ENCODE data around the gene GAS2L3. TPM values are rescaled to one million over a fixed set of nuclear protein-coding genes. Genes with fewer than 3 reads are reported as not detected.

Gene GAS2L3
- total and polyA plus RNA-seq, 9 of the 15 experiments (the other 6 are each of a cell fraction or from before 2014, with no cell fraction given) = 1.5 to 9.8 (median 3.5) TPM

GRCh38 chr12:100553936-100554335 lies 19.5 kb upstream of the GAS2L3 start:
- no peaks in the 10 kb centered on the region for H3K9me1 ChIP-seq (ENCODE audit: control insufficient read depth, insufficient read depth, low read length)
- H3K27ac ChIP-seq (ENCODE audit: extremely low read depth, low read depth, low read length) = no peak overlapping the region
- intact Hi-C loops (cut with micrococcal nuclease) (loop anchor here (1.0 to 10.0 kb wide), 4 partner anchors 162 to 1509 kb away; no protein-coding TSS in a partner anchor), in situ Hi-C loops (cut with MboI) (loop anchor here (10.0 kb wide), 1 partner anchor 199 kb away; the partner anchor contains the start of gene SLC17A8)
- no TSS peak for BruUV-seq (replicated peaks)
- no peak for FAIRE-seq
- H3K27me3 ChIP-seq (ENCODE audit: control insufficient read depth in 2 of 2, insufficient read depth in 2 of 2, low read length in 2 of 2) = no peaks in the 10 kb centered on the region
- WGBS (ENCODE audit: insufficient coverage, low coverage, missing lambda C conversion rate) = 6% methylated on average over 3 of the region's 3 CpGs
- no peak overlapping the region for H3K4me3 ChIP-seq
- H3K4me1 ChIP-seq (replicated peaks in 1 of 2; ENCODE audit: control insufficient read depth in 2 of 2, insufficient read depth in 2 of 2, low read length in 2 of 2) = no peaks in the 10 kb centered on the region
- DNase-seq (ENCODE audit: extremely low read depth in 1 of 4, low spot score in 3 of 4) = no peak
- no peak overlapping the region for H3K9ac ChIP-seq (ENCODE audit: insufficient read depth in 1 of 2, low read depth in 2 of 2, low read length in 2 of 2)
- POLR2A ChIA-PET = no interaction called here
- H4K20me1 ChIP-seq (replicated peaks; ENCODE audit: control insufficient read depth, insufficient read depth, low read length) = no peaks in the 10 kb centered on the region
- no peak overlapping the region for H2AFZ ChIP-seq (ENCODE audit: low read depth, low read length)
- H3K36me3 ChIP-seq (ENCODE audit: control insufficient read depth, insufficient read depth, low read length) = no peaks in the 10 kb centered on the region
- H3K4me2 ChIP-seq (ENCODE audit: insufficient read depth, low read length) = no peak overlapping the region
- no peak for ATAC-seq
- H3K79me2 ChIP-seq (ENCODE audit: control insufficient read depth, insufficient read depth, low read length) = no peaks in the 10 kb centered on the region
- no peaks in the 10 kb centered on the region for H3K9me3 ChIP-seq (replicated peaks; ENCODE audit: control insufficient read depth, insufficient read depth, low read depth, low read length)
- TF ChIP-seq YBX1 (IDR thresholded peaks at IDR 0.05) = no peak
- 0 out of 2 replicates have a peak, but pooled peaks have one; percentile 2 for TF ChIP-seq ZNF316 (IDR thresholded peaks at IDR 0.05)
- CTCF ChIA-PET (ENCODE audit: low intra/inter-chr PET ratio) = interaction anchor here (0.6 to 2.6 kb wide), 7 partner anchors 162 to 1511 kb away, joined by 3 to 35 read pairs (median 6); no protein-coding TSS in a partner anchor

GRCh38 chr12:100554608-100555077 lies 18.8 kb upstream of the GAS2L3 start:
- no peaks in the 10 kb centered on the region for H3K27me3 ChIP-seq (ENCODE audit: control insufficient read depth in 2 of 2, insufficient read depth in 2 of 2, low read length in 2 of 2)
- in situ Hi-C loops (cut with MboI) = loop anchor here (10.0 kb wide), 1 partner anchor 200 kb away; the partner anchor contains the start of gene SLC17A8
- H3K4me1 ChIP-seq (replicated peaks in 1 of 2; ENCODE audit: control insufficient read depth in 2 of 2, insufficient read depth in 2 of 2, low read length in 2 of 2) = no peaks in the 10 kb centered on the region
- no peaks in the 10 kb centered on the region for H3K79me2 ChIP-seq (ENCODE audit: control insufficient read depth, insufficient read depth, low read length)
- no peaks in the 10 kb centered on the region for H3K36me3 ChIP-seq (ENCODE audit: control insufficient read depth, insufficient read depth, low read length)
- no peak overlapping the region for H3K4me3 ChIP-seq
- intact Hi-C loops (cut with micrococcal nuclease) = loop anchor here (1.0 to 10.0 kb wide), 4 partner anchors 162 to 1510 kb away; no protein-coding TSS in a partner anchor
- 0% methylated on average over 1 of the region's 1 CpG for WGBS (ENCODE audit: insufficient coverage, low coverage, missing lambda C conversion rate)
- FAIRE-seq (peak; percentile 95), DNase-seq (ENCODE audit: extremely low read depth in 1 of 4, low spot score in 3 of 4) (peak; percentile 53 to 79 (median 68)), ATAC-seq (peak; percentile 95)
- no peaks in the 10 kb centered on the region for H3K9me3 ChIP-seq (replicated peaks; ENCODE audit: control insufficient read depth, insufficient read depth, low read depth, low read length)
- no peaks in the 10 kb centered on the region for H3K9me1 ChIP-seq (ENCODE audit: control insufficient read depth, insufficient read depth, low read length)
- ChIA-PET POLR2A (no interaction called here), CTCF (ENCODE audit: low intra/inter-chr PET ratio) (interaction anchor here (0.5 to 2.6 kb wide), 10 partner anchors 44 to 1554 kb away, joined by 3 to 35 read pairs (median 5); no protein-coding TSS in a partner anchor)
- H3K27ac ChIP-seq (ENCODE audit: extremely low read depth, low read depth, low read length) = no peak overlapping the region
- no peak overlapping the region for H3K9ac ChIP-seq (ENCODE audit: insufficient read depth in 1 of 2, low read depth in 2 of 2, low read length in 2 of 2)
- no TSS peak for BruUV-seq (replicated peaks)
- no peaks in the 10 kb centered on the region for H4K20me1 ChIP-seq (replicated peaks; ENCODE audit: control insufficient read depth, insufficient read depth, low read length)
- no peak overlapping the region for H2AFZ ChIP-seq (ENCODE audit: low read depth, low read length)
- H3K4me2 ChIP-seq (ENCODE audit: insufficient read depth, low read length) = no peak overlapping the region
- TF ChIP-seq SRSF9 (IDR thresholded peaks at IDR 0.05; ENCODE audit: borderline replicate concordance, low read depth, low read length) (no peak), ZNF354B (CRISPR knock-in tag; IDR thresholded peaks at IDR 0.05) (no peak), PTTG1 (tag; IDR thresholded peaks at IDR 0.05; ENCODE audit: low read depth) (no peak), KLF16 (IDR thresholded peaks at IDR 0.05) (peak; percentile 28), RFX1 (IDR thresholded peaks at IDR 0.05) (no peak), ZNF436 (CRISPR knock-in tag; IDR thresholded peaks at IDR 0.05) (no peak), ARID3A (IDR thresholded peaks at IDR 0.05; ENCODE audit: borderline replicate concordance, low read depth, low read length) (0 out of 2 replicates have a peak, but pooled peaks have one; percentile 48), NFYB (IDR thresholded peaks at IDR 0.05; ENCODE audit: extremely low read depth, insufficient read length) (no peak), KDM4B (IDR thresholded peaks at IDR 0.05; ENCODE audit: borderline replicate concordance in 2 of 2, low read depth in 1 of 2) (no peak), ZSCAN29 (IDR thresholded peaks at IDR 0.05) (no peak), ZBTB26 (CRISPR knock-in tag; IDR thresholded peaks at IDR 0.05) (no peak), POLR2AphosphoS5 (IDR thresholded peaks at IDR 0.05; ENCODE audit: control insufficient read depth, insufficient read depth, low read depth, low read length) (no peak)
